ENCODE measurements around the gene DAGLB. TPM values are rescaled to one million over a fixed set of nuclear protein-coding genes. Genes with fewer than 3 reads are reported as not detected.

DAGLB gene
- total RNA-seq, 2 experiments from 2014 or later, result 12.4 to 19.5 TPM

DNA sequence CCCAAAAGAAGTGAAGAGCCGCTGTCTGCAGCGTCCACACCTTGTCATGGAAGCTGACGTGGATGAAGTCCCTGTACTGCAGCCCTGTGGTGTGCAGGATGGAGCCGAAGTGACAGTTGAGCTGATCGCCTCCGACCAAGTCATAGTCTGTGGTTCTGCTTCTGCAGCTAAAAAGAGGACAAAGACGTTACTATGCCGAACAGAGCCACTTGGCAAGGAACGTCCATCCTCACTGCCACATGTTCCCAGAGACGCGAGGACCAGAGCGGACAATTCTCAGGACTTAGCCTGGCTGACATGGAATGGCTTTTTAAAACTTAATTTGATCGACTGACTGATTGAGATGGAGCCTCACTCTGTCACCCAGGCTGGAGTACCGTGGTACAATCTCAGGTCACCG lies 21.8 kb downstream of the DAGLB start:
- H4K20me1 ChIP-seq (ENCODE audit: insufficient read depth, low read length), result no peaks in the 10 kb centered on the region
- H3K27ac ChIP-seq (ENCODE audit: low read depth, low read length, poor library complexity, severe bottlenecking), result no peak overlapping the region
- peaks cover 80% of the 10 kb centered on the region for H3K36me3 ChIP-seq (ENCODE audit: insufficient read depth, low read length)
- no peak overlapping the region for H2AFZ ChIP-seq (ENCODE audit: low read length)
- H3K4me1 ChIP-seq (ENCODE audit: insufficient read depth, low read length, poor library complexity, severe bottlenecking), result no peaks in the 10 kb centered on the region
- DNase-seq (ENCODE audit: low spot score), result no peak
- no peak overlapping the region for H3K4me3 ChIP-seq (ENCODE audit: low read depth, low read length, poor library complexity, severe bottlenecking)
- BruUV-seq (replicated peaks), result no TSS peak
- intact Hi-C loops (cut with micrococcal nuclease; ENCODE audit: unreplicated experiment), result no loop called here
- no peak for TF ChIP-seq EZH2phosphoT487 (IDR thresholded peaks at IDR 0.05; ENCODE audit: borderline replicate concordance, low read depth, low read length)
- H3K79me2 ChIP-seq (ENCODE audit: insufficient read depth, low read depth, low read length), result no peaks in the 10 kb centered on the region
- ChIA-PET POLR2A (no interaction called here), CTCF (ENCODE audit: unreplicated experiment) (no interaction called here)
- 0 out of 2 replicates have a peak, but pooled peaks cover 10% of the 10 kb centered on the region for H3K9me3 ChIP-seq (ENCODE audit: low read length)
- no peak overlapping the region for H3K4me2 ChIP-seq (ENCODE audit: low read length)
- H3K9me2 ChIP-seq (ENCODE audit: insufficient read depth, low read length), result no peaks in the 10 kb centered on the region

DNA sequence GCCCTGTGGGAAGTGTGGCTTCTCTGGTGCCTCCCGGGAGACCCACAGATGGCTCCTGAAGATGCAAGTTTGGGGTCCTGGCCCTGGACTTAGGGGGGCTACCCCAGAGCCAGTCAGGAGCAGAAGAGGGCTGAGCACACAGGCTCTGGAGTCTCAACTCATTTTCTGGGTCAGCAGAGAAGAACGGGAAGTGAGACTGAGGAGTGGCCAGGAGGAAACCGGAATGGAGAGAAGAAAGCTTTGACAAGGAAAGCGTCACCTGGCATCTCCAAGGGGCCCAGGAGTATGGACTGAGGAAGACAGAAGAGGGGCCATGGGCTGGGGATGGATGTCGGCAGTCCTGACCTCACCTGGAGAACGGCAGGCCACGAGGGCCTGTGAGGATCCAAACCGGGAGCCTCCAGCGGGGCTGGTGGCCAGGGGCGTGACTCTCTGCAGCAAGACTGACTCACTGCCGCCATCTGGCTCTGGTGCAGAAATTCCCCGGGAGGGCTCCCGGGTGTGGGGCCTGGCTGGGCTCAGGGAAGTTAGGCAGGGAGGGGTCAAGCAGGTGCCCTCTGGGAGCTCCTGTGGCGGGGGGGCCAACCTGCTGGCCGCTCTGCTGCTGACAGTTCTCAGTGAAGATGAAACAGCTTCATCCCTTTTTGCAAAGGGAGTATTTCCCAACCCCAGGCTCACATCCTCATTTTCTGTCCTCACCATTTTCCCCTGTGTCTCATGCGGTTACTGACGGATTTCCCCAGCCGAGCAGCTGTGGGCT lies 23.6 kb downstream of the DAGLB start:
- ChIA-PET CTCF (ENCODE audit: unreplicated experiment) (no interaction called here), POLR2A (no interaction called here)
- Histone ChIP-seq H4K20me1 (ENCODE audit: insufficient read depth, low read length) (no peaks in the 10 kb centered on the region), H3K79me2 (ENCODE audit: insufficient read depth, low read depth, low read length) (no peaks in the 10 kb centered on the region), H3K27ac (ENCODE audit: low read depth, low read length, poor library complexity, severe bottlenecking) (no peak overlapping the region), H3K4me2 (ENCODE audit: low read length) (no peak overlapping the region), H3K9me3 (ENCODE audit: low read length) (0 out of 2 replicates have a peak, but pooled peaks cover 10% of the 10 kb centered on the region), H2AFZ (ENCODE audit: low read length) (no peak overlapping the region), H3K9me2 (ENCODE audit: insufficient read depth, low read length) (no peaks in the 10 kb centered on the region), H3K4me3 (ENCODE audit: low read depth, low read length, poor library complexity, severe bottlenecking) (no peak overlapping the region), H3K36me3 (ENCODE audit: insufficient read depth, low read length) (peaks cover 87% of the 10 kb centered on the region), H3K4me1 (ENCODE audit: insufficient read depth, low read length, poor library complexity, severe bottlenecking) (no peaks in the 10 kb centered on the region)
- TF ChIP-seq, protein P1, sequence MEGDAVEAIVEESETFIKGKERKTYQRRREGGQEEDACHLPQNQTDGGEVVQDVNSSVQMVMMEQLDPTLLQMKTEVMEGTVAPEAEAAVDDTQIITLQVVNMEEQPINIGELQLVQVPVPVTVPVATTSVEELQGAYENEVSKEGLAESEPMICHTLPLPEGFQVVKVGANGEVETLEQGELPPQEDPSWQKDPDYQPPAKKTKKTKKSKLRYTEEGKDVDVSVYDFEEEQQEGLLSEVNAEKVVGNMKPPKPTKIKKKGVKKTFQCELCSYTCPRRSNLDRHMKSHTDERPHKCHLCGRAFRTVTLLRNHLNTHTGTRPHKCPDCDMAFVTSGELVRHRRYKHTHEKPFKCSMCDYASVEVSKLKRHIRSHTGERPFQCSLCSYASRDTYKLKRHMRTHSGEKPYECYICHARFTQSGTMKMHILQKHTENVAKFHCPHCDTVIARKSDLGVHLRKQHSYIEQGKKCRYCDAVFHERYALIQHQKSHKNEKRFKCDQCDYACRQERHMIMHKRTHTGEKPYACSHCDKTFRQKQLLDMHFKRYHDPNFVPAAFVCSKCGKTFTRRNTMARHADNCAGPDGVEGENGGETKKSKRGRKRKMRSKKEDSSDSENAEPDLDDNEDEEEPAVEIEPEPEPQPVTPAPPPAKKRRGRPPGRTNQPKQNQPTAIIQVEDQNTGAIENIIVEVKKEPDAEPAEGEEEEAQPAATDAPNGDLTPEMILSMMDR (conservative IDR thresholded peaks at IDR 0.05; ENCODE audit: low read length), result 0 out of 2 replicates have a peak, but pooled peaks have one; percentile 18
- no peak for TF ChIP-seq EZH2phosphoT487 (IDR thresholded peaks at IDR 0.05; ENCODE audit: borderline replicate concordance, low read depth, low read length)
- BruUV-seq (replicated peaks), result no TSS peak
- DNase-seq (ENCODE audit: low spot score), result no peak
- intact Hi-C loops (cut with micrococcal nuclease; ENCODE audit: unreplicated experiment), result no loop called here

DNA sequence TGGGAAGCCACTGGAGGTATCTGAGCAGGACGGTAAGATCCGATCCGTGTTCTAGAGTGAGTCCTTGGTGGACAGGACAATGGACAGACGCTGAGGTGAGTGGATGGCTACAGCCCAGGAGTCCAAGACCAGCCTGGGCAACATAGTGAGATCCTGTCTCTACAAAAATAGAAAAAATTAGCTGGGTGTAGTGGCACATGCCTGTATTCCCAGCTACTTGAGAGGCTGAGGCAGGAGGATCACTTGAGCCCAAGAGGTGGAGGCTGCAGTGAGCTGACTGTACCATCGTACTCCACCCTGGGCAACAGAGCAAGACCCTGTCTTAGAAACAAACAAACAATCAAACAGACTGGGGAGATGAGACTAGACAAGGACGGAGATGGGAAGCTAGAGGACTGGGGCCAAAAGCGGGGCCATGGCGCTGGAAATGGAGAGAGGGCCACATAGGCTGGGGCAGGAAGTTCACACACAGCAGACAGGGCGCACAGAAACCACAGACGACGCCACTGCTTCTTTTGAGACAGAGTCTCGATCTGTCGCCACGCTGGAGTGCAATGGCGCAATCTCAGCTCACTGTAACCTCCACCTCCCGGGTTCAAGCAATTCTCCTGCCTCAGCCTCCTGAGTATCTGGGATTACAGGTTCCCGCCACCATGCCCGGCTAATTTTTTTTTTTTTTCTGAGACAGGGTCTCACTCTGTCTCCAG lies 24.7 kb downstream of the DAGLB start:
- intact Hi-C loops (cut with micrococcal nuclease; ENCODE audit: unreplicated experiment), result no loop called here
- Histone ChIP-seq H3K4me1 (ENCODE audit: insufficient read depth, low read length, poor library complexity, severe bottlenecking) (no peaks in the 10 kb centered on the region), H2AFZ (ENCODE audit: low read length) (no peak overlapping the region), H3K9me2 (ENCODE audit: insufficient read depth, low read length) (no peaks in the 10 kb centered on the region), H3K79me2 (ENCODE audit: insufficient read depth, low read depth, low read length) (no peaks in the 10 kb centered on the region), H3K4me2 (ENCODE audit: low read length) (no peak overlapping the region), H3K27ac (ENCODE audit: low read depth, low read length, poor library complexity, severe bottlenecking) (no peak overlapping the region), H3K36me3 (ENCODE audit: insufficient read depth, low read length) (peaks cover 77% of the 10 kb centered on the region), H3K4me3 (ENCODE audit: low read depth, low read length, poor library complexity, severe bottlenecking) (no peak overlapping the region), H3K9me3 (ENCODE audit: low read length) (0 out of 2 replicates have a peak, but pooled peaks cover 10% of the 10 kb centered on the region), H4K20me1 (ENCODE audit: insufficient read depth, low read length) (no peaks in the 10 kb centered on the region)
- no peak for DNase-seq (ENCODE audit: low spot score)
- POLR2A ChIA-PET, result no interaction called here
- no TSS peak for BruUV-seq (replicated peaks)
- CTCF ChIA-PET (ENCODE audit: unreplicated experiment), result no interaction called here
- TF ChIP-seq, protein P1 (conservative IDR thresholded peaks at IDR 0.05; ENCODE audit: low read length), result no peak
- TF ChIP-seq EZH2phosphoT487 (IDR thresholded peaks at IDR 0.05; ENCODE audit: borderline replicate concordance, low read depth, low read length), result no peak

Data from OCI-LY7 (cell line).